ENCODE results near the gene CPA5.
A peak's percentile ranks its signal among the peaks of the same experiment; 100 is the strongest.

Gene CPA5

GRCh38 chr7:130332259-130333053, 12.2 kb upstream of the CPA5 start:
- DNase-seq (ENCODE audit: low read depth): no peak

GRCh38 chr7:130333832-130334231, 10.8 kb upstream of the CPA5 start:
- no peak for DNase-seq (ENCODE audit: low read depth)

GRCh38 chr7:130334274-130334673, 10.3 kb upstream of the CPA5 start:
- DNase-seq (ENCODE audit: low read depth): no peak

DNA sequence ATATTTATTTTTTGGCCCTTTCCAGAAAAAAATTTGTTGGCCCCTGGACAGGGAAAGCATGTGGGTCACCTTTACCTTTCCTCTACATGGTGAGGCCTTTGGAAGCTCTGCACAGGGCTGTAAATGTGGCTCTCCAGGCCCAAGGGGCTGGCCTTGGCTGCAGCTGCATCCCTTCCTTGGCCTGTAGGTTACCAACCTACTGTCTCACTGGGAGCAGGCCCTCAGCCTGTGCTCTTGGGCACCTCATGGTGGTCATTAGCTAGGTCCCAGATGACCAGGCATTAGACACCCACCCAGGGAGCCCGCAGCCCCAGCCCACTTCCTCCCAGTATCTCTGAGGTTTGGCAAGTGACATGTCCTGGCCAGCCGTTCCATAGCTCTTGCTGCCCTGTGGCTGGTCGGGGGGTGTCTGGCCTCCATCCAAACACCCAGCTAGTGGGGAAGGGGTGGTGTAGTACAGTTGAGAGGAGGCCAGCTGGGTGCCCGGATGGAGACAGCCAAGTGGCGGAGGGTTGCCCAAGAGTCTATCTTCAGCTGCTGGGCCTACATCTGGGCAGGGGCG, 7.1 kb upstream of the CPA5 start:
- no peak for DNase-seq (ENCODE audit: low read depth)

- DNase-seq (ENCODE audit: low read depth): no peak
These were observed 6.4 kb upstream of the CPA5 start for GRCh38 chr7:130338233-130338632.

DNA sequence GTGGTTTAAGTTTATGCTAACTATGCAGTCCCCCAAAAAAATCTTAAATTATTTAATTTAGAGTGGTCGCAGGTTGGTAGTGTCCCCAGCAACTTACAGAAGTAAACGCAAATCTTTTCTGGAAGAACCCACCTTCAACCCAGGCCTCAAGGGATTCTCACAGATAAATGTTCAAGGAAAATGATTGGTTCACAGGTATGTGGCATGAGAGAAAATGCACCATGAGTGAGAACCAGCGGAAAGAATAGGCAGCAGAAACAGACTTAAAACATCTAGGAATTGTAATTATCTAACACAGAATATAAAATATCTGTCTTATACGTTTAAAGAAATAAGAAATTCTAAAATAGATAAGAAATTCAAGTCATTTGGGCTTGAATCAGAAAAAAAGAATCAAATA, 2.7 kb upstream of the CPA5 start:
- no peak for DNase-seq (ENCODE audit: low read depth)

DNA sequence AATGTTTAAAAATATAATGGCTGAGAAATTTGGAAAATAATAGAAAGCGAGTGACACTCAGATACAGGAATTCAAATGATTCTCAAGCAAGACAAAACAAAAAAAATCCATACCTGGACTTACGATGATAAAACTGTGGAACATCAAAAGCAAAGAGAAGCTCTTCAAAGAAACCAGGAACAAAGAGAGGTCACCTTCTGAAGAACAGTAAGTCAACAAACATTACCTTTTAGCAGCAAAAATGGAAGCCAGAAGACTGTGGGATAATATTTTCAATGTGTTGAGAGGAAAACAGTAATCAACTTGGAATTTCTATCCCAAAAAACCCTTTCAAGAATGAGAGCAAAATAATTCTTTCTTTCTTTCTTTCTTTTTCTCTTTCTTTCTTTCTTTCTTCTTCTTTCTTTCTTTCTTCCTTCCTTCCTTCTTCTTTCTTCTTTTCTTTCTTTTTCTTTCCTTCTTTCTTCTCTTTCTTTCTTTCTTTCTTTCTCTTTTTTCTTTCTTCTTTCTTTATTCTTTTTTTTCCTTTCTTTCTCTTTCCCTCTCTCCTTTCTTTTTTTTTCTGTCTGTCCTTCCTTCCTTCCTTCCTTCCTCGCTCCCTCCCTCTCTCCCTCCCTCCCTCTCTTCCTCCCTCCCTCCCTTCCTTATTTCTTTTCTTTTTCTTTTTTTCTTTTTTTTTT, 1.8 kb upstream of the CPA5 start:
- DNase-seq (ENCODE audit: low read depth): no peak

- DNase-seq (ENCODE audit: low read depth): no peak
These were observed 520 bp downstream of the CPA5 start for GRCh38 chr7:130345136-130345535.

- no peak for DNase-seq (ENCODE audit: low read depth)
These were observed 1.1 kb downstream of the CPA5 start for GRCh38 chr7:130345725-130346124.

- no peak for DNase-seq (ENCODE audit: low read depth)
These were observed 1.7 kb downstream of the CPA5 start for GRCh38 chr7:130346177-130346905.

DNA sequence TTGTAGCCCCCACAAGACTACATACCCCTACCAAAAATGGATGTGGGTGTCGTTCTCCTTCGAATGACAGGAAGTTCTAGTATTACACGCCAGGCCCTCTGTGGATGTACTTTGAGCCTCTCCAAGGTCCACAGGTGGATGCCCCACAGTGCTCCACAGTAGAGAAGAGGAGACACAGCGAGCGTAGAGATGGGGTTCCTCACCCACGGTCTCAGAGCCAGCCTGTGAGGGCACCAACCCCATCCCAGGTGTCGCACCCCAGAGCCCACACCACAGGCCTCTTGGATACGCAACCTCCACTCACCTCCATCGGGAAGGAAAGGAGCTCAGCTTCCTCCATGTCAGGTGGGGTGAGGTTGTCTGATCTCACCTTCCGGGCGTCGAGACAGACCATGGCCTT, 2.3 kb downstream of the CPA5 start:
- no peak for DNase-seq (ENCODE audit: low read depth)

- DNase-seq (ENCODE audit: low read depth): no peak
These were observed 5.5 kb downstream of the CPA5 start for GRCh38 chr7:130349911-130350782.

GRCh38 chr7:130350945-130351790, 6.6 kb downstream of the CPA5 start:
- no peak for DNase-seq (ENCODE audit: low read depth)

GRCh38 chr7:130351791-130352090, 7.1 kb downstream of the CPA5 start:
- DNase-seq (ENCODE audit: low read depth): no peak

DNA sequence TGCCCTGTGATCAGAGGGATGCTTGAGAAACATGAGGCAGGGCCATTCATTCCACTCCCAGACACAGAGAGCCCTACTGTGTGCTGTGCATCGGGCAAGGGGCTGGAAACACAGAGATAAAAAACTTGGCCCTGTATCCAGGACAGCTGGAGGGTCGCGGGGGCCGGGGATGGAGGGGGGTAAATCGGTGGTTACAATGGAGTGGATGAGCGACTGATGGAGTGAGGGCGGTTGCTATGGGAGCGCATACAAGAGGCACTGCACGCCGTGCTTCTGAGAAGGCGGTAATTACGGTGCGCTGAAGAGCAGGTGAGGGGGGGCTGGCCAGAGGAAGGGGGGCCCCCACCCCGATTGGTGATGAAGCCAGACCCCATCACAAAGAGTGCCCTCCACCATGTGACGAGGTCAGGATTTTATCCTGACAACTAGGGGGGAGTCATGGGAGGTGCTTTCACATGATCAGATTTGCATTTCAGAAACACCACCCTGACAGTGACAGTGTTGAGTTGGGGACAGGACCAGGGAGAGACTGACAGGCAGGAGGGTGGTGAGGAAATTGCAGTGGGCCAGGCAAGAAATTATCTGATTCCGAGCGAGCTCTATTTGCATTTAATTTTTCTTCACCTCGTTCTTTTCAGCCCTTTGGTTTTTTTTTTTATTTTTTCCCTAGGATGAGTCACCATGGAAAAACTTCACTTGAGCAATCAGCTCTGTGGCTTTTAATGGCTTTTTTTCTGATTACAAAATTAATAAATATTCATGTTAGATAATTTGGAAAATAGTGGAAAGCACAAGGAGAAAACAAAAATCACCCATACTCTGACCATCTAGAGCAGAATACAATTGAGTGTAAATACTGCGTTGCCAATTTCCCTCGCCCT, 7.8 kb downstream of the CPA5 start:
- no peak for DNase-seq (ENCODE audit: low read depth)

- no peak for DNase-seq (ENCODE audit: low read depth)
These were observed 8.6 kb downstream of the CPA5 start for GRCh38 chr7:130353196-130353595.

GRCh38 chr7:130356121-130356875, 11.7 kb downstream of the CPA5 start:
- DNase-seq (ENCODE audit: low read depth): peak; percentile 83

DNA sequence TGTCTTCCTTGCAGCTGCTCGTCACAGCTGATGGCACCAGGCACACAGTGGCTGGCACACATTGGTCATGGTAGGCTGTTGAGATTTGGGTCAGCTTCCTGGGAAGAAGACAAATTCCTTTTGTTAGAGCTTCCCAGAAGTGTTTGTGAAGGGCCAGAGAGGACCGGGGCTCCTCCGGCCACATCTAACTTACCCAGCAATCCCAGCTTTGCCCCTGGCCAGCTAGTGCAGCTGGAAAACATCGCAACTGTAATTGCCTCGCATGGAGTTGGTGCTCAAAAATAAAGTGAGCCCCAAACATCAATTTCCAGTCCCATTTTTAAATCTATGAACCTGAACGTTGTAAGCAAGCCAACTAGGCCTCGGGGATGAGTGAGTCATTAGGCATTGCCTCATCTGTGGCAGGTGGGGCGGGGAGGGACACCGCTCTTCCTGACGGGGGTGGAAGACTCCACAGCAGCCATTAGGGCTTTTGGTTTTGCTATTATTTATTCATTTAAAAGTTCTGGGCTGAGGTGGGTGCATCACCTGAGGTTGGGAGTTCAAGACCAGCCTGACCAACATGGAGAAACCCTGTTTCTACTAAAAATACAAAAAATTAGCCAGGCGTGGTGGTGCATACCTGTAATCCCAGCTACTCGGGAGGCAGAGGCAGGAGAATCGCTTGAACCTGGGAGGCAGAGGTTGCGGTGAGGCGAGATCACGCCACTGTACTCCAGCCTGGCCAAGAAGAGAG, 12.4 kb downstream of the CPA5 start:
- peak; percentile 58 for DNase-seq (ENCODE audit: low read depth)

Data from HS-27A (cell line).